ENCODE data around the gene PRDM16. TPM values are rescaled to one million over a fixed set of nuclear protein-coding genes. Genes with fewer than 3 reads are reported as not detected.

Gene PRDM16
- polyA plus RNA-seq, 1 donor (not counting 4 experiments of a cell fraction or from before 2014, with no cell fraction given): 0.05 TPM

DNA sequence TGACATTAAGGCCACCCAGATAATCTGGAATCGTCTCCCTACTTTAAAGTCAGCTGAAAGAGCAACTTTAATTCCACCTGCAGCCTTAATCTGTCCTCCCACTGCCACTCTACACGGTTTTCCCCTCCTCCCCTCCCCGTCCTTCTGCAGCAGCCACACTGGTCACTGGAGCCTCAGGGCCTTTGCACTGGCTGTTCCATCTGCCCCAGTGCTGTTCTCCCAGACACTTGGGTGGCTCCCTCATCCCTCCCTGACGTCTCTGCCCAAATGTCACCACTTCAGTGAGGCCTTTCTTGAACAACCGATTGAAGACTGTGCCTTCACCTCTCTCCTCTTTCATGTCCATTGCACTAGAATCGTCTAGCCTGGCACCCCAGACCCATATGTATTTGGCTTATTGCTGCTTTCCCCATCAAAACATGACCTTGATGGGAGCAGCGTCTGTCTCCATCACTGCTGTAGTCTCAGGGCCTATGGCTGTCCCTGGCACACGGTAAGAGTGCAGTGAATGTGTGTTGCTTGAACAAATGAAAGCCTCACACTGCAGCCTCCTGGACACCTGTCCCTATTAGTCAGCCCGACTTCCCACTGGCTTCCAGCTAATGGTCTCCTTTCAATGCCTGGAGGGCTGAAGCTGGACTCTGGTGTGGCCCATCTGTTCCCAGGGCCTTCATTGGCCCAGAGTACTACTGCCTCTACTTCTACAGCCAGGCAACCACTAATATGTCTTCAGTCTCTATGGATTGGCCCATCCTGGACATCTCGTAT lies 10.6 kb upstream of the PRDM16 start:
- no peaks in the 10 kb centered on the region for H3K36me3 ChIP-seq (ENCODE audit: control insufficient read depth in 2 of 2, extremely low read depth in 1 of 2, insufficient read depth in 2 of 2, low read length in 2 of 2)
- H2AFZ ChIP-seq (ENCODE audit: control insufficient read depth, low read length): no peak overlapping the region
- H3K9ac ChIP-seq (ENCODE audit: control insufficient read depth, extremely low read depth, insufficient read depth, low read length): no peak overlapping the region
- no peaks in the 10 kb centered on the region for H3K9me1 ChIP-seq (ENCODE audit: control insufficient read depth, extremely low read depth, insufficient read depth, low read length)
- DNase-seq (ENCODE audit: low read depth, low spot score) (no peak), FAIRE-seq (no peak)
- peaks cover 19% of the 10 kb centered on the region for H3K27me3 ChIP-seq (ENCODE audit: control insufficient read depth, extremely low read depth, insufficient read depth, low read length)
- TF ChIP-seq EZH2 (IDR thresholded peaks at IDR 0.05; ENCODE audit: low read length): no peak
- TF ChIP-seq, protein P1, sequence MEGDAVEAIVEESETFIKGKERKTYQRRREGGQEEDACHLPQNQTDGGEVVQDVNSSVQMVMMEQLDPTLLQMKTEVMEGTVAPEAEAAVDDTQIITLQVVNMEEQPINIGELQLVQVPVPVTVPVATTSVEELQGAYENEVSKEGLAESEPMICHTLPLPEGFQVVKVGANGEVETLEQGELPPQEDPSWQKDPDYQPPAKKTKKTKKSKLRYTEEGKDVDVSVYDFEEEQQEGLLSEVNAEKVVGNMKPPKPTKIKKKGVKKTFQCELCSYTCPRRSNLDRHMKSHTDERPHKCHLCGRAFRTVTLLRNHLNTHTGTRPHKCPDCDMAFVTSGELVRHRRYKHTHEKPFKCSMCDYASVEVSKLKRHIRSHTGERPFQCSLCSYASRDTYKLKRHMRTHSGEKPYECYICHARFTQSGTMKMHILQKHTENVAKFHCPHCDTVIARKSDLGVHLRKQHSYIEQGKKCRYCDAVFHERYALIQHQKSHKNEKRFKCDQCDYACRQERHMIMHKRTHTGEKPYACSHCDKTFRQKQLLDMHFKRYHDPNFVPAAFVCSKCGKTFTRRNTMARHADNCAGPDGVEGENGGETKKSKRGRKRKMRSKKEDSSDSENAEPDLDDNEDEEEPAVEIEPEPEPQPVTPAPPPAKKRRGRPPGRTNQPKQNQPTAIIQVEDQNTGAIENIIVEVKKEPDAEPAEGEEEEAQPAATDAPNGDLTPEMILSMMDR (optimal IDR thresholded peaks at IDR 0.05 in 1 of 3, IDR thresholded peaks at IDR 0.05 in 1 of 3, conservative IDR thresholded peaks at IDR 0.05 in 1 of 3; ENCODE audit: extremely low read depth in 1 of 3, insufficient read depth in 2 of 3, low read length in 3 of 3): no peak
- H3K9me3 ChIP-seq (ENCODE audit: control insufficient read depth, low read depth, low read length): no peaks in the 10 kb centered on the region
- dilution Hi-C loops (cut with MboI; ENCODE audit: extremely low pct_ligation_motif_present, low sequenced_read_pairs): no loop called here
- no peak overlapping the region for H3K27ac ChIP-seq (ENCODE audit: control insufficient read depth, insufficient read depth, low read length)
- no peaks in the 10 kb centered on the region for H3K79me2 ChIP-seq (ENCODE audit: control insufficient read depth, insufficient read depth, low read length)
- H3K4me3 ChIP-seq (ENCODE audit: control insufficient read depth in 2 of 3, extremely low read depth in 1 of 3, insufficient read depth in 2 of 3, low read depth in 1 of 3, low read length in 3 of 3): no peak overlapping the region
- H3K4me1 ChIP-seq (ENCODE audit: control insufficient read depth, extremely low read depth, insufficient read depth, low read length): no peaks in the 10 kb centered on the region
- H4K20me1 ChIP-seq (ENCODE audit: control insufficient read depth, extremely low read depth, insufficient read depth, low read length): no peaks in the 10 kb centered on the region
- no peak overlapping the region for H3K4me2 ChIP-seq (ENCODE audit: control insufficient read depth, extremely low read depth, insufficient read depth, low read depth, low read length)

DNA sequence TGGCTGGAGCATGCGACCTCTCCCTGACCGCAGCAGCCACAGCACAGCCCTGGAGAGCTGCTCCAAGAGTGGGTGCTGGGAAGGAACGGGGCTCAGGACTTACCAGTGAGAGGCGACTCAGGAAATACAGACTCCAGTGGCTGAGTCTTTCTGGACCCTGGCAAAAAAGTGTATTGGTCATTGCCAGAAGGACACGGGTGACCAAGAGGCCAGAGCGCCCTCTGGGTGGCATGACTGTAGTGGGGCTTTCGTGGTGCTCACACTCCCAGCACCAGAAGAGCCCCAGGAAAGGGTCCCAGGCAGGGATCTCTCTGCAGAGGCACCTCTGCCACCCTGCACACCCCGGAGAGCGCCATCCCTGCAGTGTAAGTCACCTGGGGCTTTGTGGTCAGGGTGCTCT lies 8.9 kb upstream of the PRDM16 start:
- Histone ChIP-seq H3K4me3 (ENCODE audit: control insufficient read depth in 2 of 3, extremely low read depth in 1 of 3, insufficient read depth in 2 of 3, low read depth in 1 of 3, low read length in 3 of 3) (no peak overlapping the region), H3K4me1 (ENCODE audit: control insufficient read depth, extremely low read depth, insufficient read depth, low read length) (no peaks in the 10 kb centered on the region), H3K4me2 (ENCODE audit: control insufficient read depth, extremely low read depth, insufficient read depth, low read depth, low read length) (no peak overlapping the region), H3K9me1 (ENCODE audit: control insufficient read depth, extremely low read depth, insufficient read depth, low read length) (no peaks in the 10 kb centered on the region), H3K9ac (ENCODE audit: control insufficient read depth, extremely low read depth, insufficient read depth, low read length) (no peak overlapping the region), H3K27ac (ENCODE audit: control insufficient read depth, insufficient read depth, low read length) (no peak overlapping the region), H3K27me3 (ENCODE audit: control insufficient read depth, extremely low read depth, insufficient read depth, low read length) (peaks cover 36% of the 10 kb centered on the region), H2AFZ (ENCODE audit: control insufficient read depth, low read length) (no peak overlapping the region), H3K9me3 (ENCODE audit: control insufficient read depth, low read depth, low read length) (no peaks in the 10 kb centered on the region), H3K36me3 (ENCODE audit: control insufficient read depth in 2 of 2, extremely low read depth in 1 of 2, insufficient read depth in 2 of 2, low read length in 2 of 2) (no peaks in the 10 kb centered on the region), H4K20me1 (ENCODE audit: control insufficient read depth, extremely low read depth, insufficient read depth, low read length) (no peaks in the 10 kb centered on the region), H3K79me2 (ENCODE audit: control insufficient read depth, insufficient read depth, low read length) (no peaks in the 10 kb centered on the region)
- FAIRE-seq (no peak), DNase-seq (ENCODE audit: low read depth, low spot score) (no peak)
- TF ChIP-seq, protein P1 (optimal IDR thresholded peaks at IDR 0.05 in 1 of 3, IDR thresholded peaks at IDR 0.05 in 1 of 3, conservative IDR thresholded peaks at IDR 0.05 in 1 of 3; ENCODE audit: extremely low read depth in 1 of 3, insufficient read depth in 2 of 3, low read length in 3 of 3): no peak
- no peak for TF ChIP-seq EZH2 (IDR thresholded peaks at IDR 0.05; ENCODE audit: low read length)
- dilution Hi-C loops (cut with MboI; ENCODE audit: extremely low pct_ligation_motif_present, low sequenced_read_pairs): no loop called here
